ENCODE measurements around the gene SON. TPM values are rescaled to one million over a fixed set of nuclear protein-coding genes. Genes with fewer than 3 reads are reported as not detected.
A peak's percentile ranks its signal among the peaks of the same experiment; 100 is the strongest.
"Not testable (repeated sequence)": the region's sequence is repeated elsewhere in the genome, so short reads cannot be mapped to it uniquely, and the experiment has no call there.

The SON gene
- total RNA-seq, 2 experiments from 2014 or later, result 420 to 438 TPM

GRCh38 chr21:33495743-33496142, 47.1 kb upstream of the SON start:
- H3K36me3 ChIP-seq (ENCODE audit: insufficient read depth, low read length), result no peaks in the 10 kb centered on the region
- peaks cover 13% of the 10 kb centered on the region for H3K4me1 ChIP-seq (ENCODE audit: insufficient read depth, low read length)
- ChIA-PET CTCF (interaction anchor here (1.1 kb wide), 1 partner anchor 15 kb away, joined by 4 read pairs; the partner anchor contains the start of gene TMEM50B), POLR2A (no interaction called here)
- no peak for ATAC-seq (ENCODE audit: poor library complexity)
- no peak overlapping the region for H3K27ac ChIP-seq (ENCODE audit: low read depth in 1 of 2, low read length in 2 of 2)
- H3K36me3 Mint-ChIP-seq (ENCODE audit: low read depth), result peaks cover 8% of the 10 kb centered on the region
- peaks cover 12% of the 10 kb centered on the region for H3K4me1 Mint-ChIP-seq (ENCODE audit: low read depth)
- no peak overlapping the region for H3K4me3 ChIP-seq (ENCODE audit: low read length)
- H3K9me3 Mint-ChIP-seq, result no peaks in the 10 kb centered on the region
- no peaks in the 10 kb centered on the region for H3K9me3 ChIP-seq (ENCODE audit: control insufficient read depth in 1 of 2, insufficient read depth in 1 of 2, low read length in 2 of 2)
- DNase-seq, result no peak
- intact Hi-C loops (cut with DNase I, micrococcal nuclease), result no loop called here
- no peak overlapping the region for H3K27ac Mint-ChIP-seq
- H3K4me3 Mint-ChIP-seq, result no peak overlapping the region
- no peak for TF ChIP-seq CTCF (IDR thresholded peaks at IDR 0.05)
- no peaks in the 10 kb centered on the region for H3K27me3 ChIP-seq (ENCODE audit: control insufficient read depth in 1 of 2, insufficient read depth in 2 of 2, low read length in 2 of 2)
- H3K27me3 Mint-ChIP-seq, result no peaks in the 10 kb centered on the region

- CTCF ChIA-PET, result no interaction called here
- Mint-ChIP-seq H3K27me3 (no peaks in the 10 kb centered on the region), H3K4me3 (peak overlapping the region; percentile 23), H3K4me1 (ENCODE audit: low read depth) (peaks cover 7% of the 10 kb centered on the region), H3K27ac (no peak overlapping the region), H3K36me3 (ENCODE audit: low read depth) (peaks cover 5% of the 10 kb centered on the region), H3K9me3 (no peaks in the 10 kb centered on the region)
- DNase-seq (no peak), ATAC-seq (ENCODE audit: poor library complexity) (no peak)
- intact Hi-C loops (cut with DNase I, micrococcal nuclease), result no loop called here
- no peaks in the 10 kb centered on the region for H3K27me3 ChIP-seq (ENCODE audit: control insufficient read depth in 1 of 2, insufficient read depth in 2 of 2, low read length in 2 of 2)
- no peaks in the 10 kb centered on the region for H3K36me3 ChIP-seq (ENCODE audit: insufficient read depth, low read length)
- POLR2A ChIA-PET, result no interaction called here
- H3K4me3 ChIP-seq (ENCODE audit: low read length), result no peak overlapping the region
- H3K4me1 ChIP-seq (ENCODE audit: insufficient read depth, low read length), result peaks cover 8% of the 10 kb centered on the region
- no peak for TF ChIP-seq CTCF (IDR thresholded peaks at IDR 0.05)
- H3K27ac ChIP-seq (ENCODE audit: low read depth in 1 of 2, low read length in 2 of 2), result no peak overlapping the region
- H3K9me3 ChIP-seq (ENCODE audit: control insufficient read depth in 1 of 2, insufficient read depth in 1 of 2, low read length in 2 of 2), result no peaks in the 10 kb centered on the region
These were observed 46.5 kb upstream of the SON start for GRCh38 chr21:33496345-33496744.

GRCh38 chr21:33505833-33506232, 37.0 kb upstream of the SON start:
- Mint-ChIP-seq H3K9me3 (no peaks in the 10 kb centered on the region), H3K27me3 (no peaks in the 10 kb centered on the region), H3K4me3 (no peak overlapping the region), H3K4me1 (ENCODE audit: low read depth) (no peaks in the 10 kb centered on the region), H3K36me3 (ENCODE audit: low read depth) (peaks cover 76% of the 10 kb centered on the region), H3K27ac (no peak overlapping the region)
- H3K27ac ChIP-seq (ENCODE audit: low read depth in 1 of 2, low read length in 2 of 2), result no peak overlapping the region
- H3K36me3 ChIP-seq (ENCODE audit: insufficient read depth, low read length), result peaks cover 41% of the 10 kb centered on the region
- TF ChIP-seq CTCF (IDR thresholded peaks at IDR 0.05), result no peak
- ChIA-PET CTCF (interaction anchor here (0.6 kb wide), 1 partner anchor 16 kb away, joined by 3 read pairs; no protein-coding TSS in a partner anchor), POLR2A (no interaction called here)
- no peaks in the 10 kb centered on the region for H3K9me3 ChIP-seq (ENCODE audit: control insufficient read depth in 1 of 2, insufficient read depth in 1 of 2, low read length in 2 of 2)
- ATAC-seq (ENCODE audit: poor library complexity) (no peak), DNase-seq (no peak)
- H3K4me3 ChIP-seq (ENCODE audit: low read length), result no peak overlapping the region
- H3K4me1 ChIP-seq (ENCODE audit: insufficient read depth, low read length), result no peaks in the 10 kb centered on the region
- intact Hi-C loops (cut with DNase I, micrococcal nuclease), result no loop called here
- no peaks in the 10 kb centered on the region for H3K27me3 ChIP-seq (ENCODE audit: control insufficient read depth in 1 of 2, insufficient read depth in 2 of 2, low read length in 2 of 2)

GRCh38 chr21:33507003-33507402, 35.8 kb upstream of the SON start:
- H3K27me3 ChIP-seq (ENCODE audit: control insufficient read depth in 1 of 2, insufficient read depth in 2 of 2, low read length in 2 of 2); H3K4me1 Mint-ChIP-seq (ENCODE audit: low read depth); H3K4me3 Mint-ChIP-seq; DNase-seq; intact Hi-C loops (cut with DNase I, micrococcal nuclease); H3K27ac Mint-ChIP-seq; H3K4me1 ChIP-seq (ENCODE audit: insufficient read depth, low read length); H3K9me3 Mint-ChIP-seq; H3K27ac ChIP-seq (ENCODE audit: low read depth in 1 of 2, low read length in 2 of 2); H3K4me3 ChIP-seq (ENCODE audit: low read length); H3K9me3 ChIP-seq (ENCODE audit: control insufficient read depth in 1 of 2, insufficient read depth in 1 of 2, low read length in 2 of 2); POLR2A ChIA-PET; CTCF ChIA-PET; ATAC-seq (ENCODE audit: poor library complexity); H3K27me3 Mint-ChIP-seq: not testable (repeated sequence)
- peaks cover 85% of the 10 kb centered on the region for H3K36me3 Mint-ChIP-seq (ENCODE audit: low read depth)
- peaks cover 52% of the 10 kb centered on the region for H3K36me3 ChIP-seq (ENCODE audit: insufficient read depth, low read length)
